Endodermal cell (in vitro differentiated cells): ENCODE measurements around the gene ALKBH4. TPM values are rescaled to one million over a fixed set of nuclear protein-coding genes. Genes with fewer than 3 reads are reported as not detected.

Source experiments
- DNase-seq: peaks from one replicate; pipeline ENCODE4 v3.0.0-alpha.2; 2017
- H3K27ac ChIP-seq: 2 replicates; pipeline ENCODE4 v1.5.1; 2013; ENCODE audit warnings: mild to moderate bottlenecking, low read depth, low read length, moderate library complexity
- H3K27me3 ChIP-seq: 2 replicates; pipeline ENCODE4 v1.6.1; 2013; ENCODE audit warnings: mild to moderate bottlenecking, low read length, moderate library complexity; ENCODE audit not compliant: insufficient read depth, control insufficient read depth, poor library complexity, severe bottlenecking
- H3K36me3 ChIP-seq: 2 replicates; pipeline ENCODE4 v1.7.0; 2013; ENCODE audit warnings: mild to moderate bottlenecking, low read length, moderate library complexity; ENCODE audit not compliant: control insufficient read depth, insufficient read depth
- H3K4me1 ChIP-seq: one replicate; pipeline ENCODE4 v1.7.0; 2013; ENCODE audit warnings: low read length; ENCODE audit not compliant: control insufficient read depth, insufficient read depth
- H3K4me3 ChIP-seq: 2 replicates; pipeline ENCODE4 v1.5.1; 2013; ENCODE audit warnings: mild to moderate bottlenecking, low read length, moderate library complexity
- H3K9ac ChIP-seq: 2 replicates; pipeline ENCODE4 v1.6.1; 2013; ENCODE audit warnings: mild to moderate bottlenecking, low read length, moderate library complexity; ENCODE audit not compliant: poor library complexity, severe bottlenecking; ENCODE audit errors: extremely low read depth
- H3K9me3 ChIP-seq: 2 replicates; pipeline ENCODE4 v1.6.1; 2013; ENCODE audit warnings: mild to moderate bottlenecking, low read length, moderate library complexity; ENCODE audit not compliant: control insufficient read depth
- H3K27ac Mint-ChIP-seq: 2 replicates; pipeline ENCODE4 v1.8.0; 2020; ENCODE audit warnings: mixed read lengths
- H3K27me3 Mint-ChIP-seq: 2 replicates; pipeline ENCODE4 v1.8.0; 2021; ENCODE audit warnings: mild to moderate bottlenecking, mixed read lengths; ENCODE audit not compliant: insufficient read depth
- H3K36me3 Mint-ChIP-seq: 2 replicates; pipeline ENCODE4 v1.8.0; 2020; ENCODE audit warnings: low read depth, mixed read lengths
- H3K4me1 Mint-ChIP-seq: 2 replicates; pipeline ENCODE4 v1.8.0; 2020; ENCODE audit warnings: mixed read lengths
- H3K4me3 Mint-ChIP-seq: 2 replicates; pipeline ENCODE4 v1.8.0; 2020; ENCODE audit warnings: mild to moderate bottlenecking, moderate library complexity, mixed read lengths
- H3K9me3 Mint-ChIP-seq: 2 replicates; pipeline ENCODE4 v1.8.0; 2020; ENCODE audit warnings: mild to moderate bottlenecking, mixed read lengths
- WGBS, 2 experiments: methylation state at CpG; one replicate each; pipeline versions ENCODE4 v1.1.5 to v1.1.7; 2013; ENCODE audit warnings: missing lambda C conversion rate in 2 of 2, mixed read lengths in 1 of 2; ENCODE audit not compliant: insufficient coverage in 1 of 2, insufficient read length in 1 of 2; 5-methylcytosine and 5-hydroxymethylcytosine counted together
- total RNA-seq, 2 donors: library from RNA; stranded (reverse); fragmentation: NEBNext Ultra II Directional in 1 of 2; extraction: Animal tissue kit (Norgen Biotek cat#: 25700) in 1 of 2; gene quantifications; 2 replicates in 1 of 2; 3 replicates in 1 of 2; pipeline ENCODE4 v1.2.1, GENCODE V29; 2021
- TF ChIP-seq, protein P1 (sequence below): fragments of 200-600 bp; sonication (generic); conservative IDR thresholded peaks from 2 replicates; pipeline ENCODE4 v1.5.0; 2021; ENCODE audit warnings: antibody characterized with exemption, mild to moderate bottlenecking

The ALKBH4 gene
- total RNA-seq, 2 donors from 2014 or later, result 16.2 to 17.2 TPM

DNA sequence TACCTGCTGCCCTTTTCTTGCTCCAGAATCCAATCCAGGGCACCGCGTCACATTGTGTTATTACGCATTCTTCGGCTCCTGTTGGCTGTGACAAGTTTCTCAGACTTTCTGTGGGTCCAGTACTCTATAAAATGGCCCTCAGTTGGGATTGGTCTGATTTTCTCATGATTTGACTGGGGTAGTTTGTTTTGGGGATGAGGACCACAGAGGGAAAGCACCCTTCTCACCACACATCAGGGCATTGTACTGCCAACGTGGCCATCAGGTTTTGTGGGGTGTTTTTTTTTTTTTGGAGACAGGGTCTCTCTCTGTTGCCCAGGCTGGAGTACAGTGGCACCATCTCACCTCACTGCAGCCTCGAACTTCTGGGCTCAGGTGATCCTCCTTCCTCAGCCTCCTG is 48.3 kb downstream of the ALKBH4 start:
- no peak overlapping the region for H3K27ac Mint-ChIP-seq
- no peaks in the 10 kb centered on the region for H3K27me3 Mint-ChIP-seq
- Histone ChIP-seq H3K9ac (no peak overlapping the region), H3K4me1 (peaks cover 3% of the 10 kb centered on the region), H3K36me3 (peaks cover 78% of the 10 kb centered on the region), H3K27me3 (no peaks in the 10 kb centered on the region), H3K4me3 (no peak overlapping the region), H3K9me3 (no peaks in the 10 kb centered on the region), H3K27ac (no peak overlapping the region)
- H3K36me3 Mint-ChIP-seq, result peaks cover 82% of the 10 kb centered on the region
- TF ChIP-seq, protein P1, sequence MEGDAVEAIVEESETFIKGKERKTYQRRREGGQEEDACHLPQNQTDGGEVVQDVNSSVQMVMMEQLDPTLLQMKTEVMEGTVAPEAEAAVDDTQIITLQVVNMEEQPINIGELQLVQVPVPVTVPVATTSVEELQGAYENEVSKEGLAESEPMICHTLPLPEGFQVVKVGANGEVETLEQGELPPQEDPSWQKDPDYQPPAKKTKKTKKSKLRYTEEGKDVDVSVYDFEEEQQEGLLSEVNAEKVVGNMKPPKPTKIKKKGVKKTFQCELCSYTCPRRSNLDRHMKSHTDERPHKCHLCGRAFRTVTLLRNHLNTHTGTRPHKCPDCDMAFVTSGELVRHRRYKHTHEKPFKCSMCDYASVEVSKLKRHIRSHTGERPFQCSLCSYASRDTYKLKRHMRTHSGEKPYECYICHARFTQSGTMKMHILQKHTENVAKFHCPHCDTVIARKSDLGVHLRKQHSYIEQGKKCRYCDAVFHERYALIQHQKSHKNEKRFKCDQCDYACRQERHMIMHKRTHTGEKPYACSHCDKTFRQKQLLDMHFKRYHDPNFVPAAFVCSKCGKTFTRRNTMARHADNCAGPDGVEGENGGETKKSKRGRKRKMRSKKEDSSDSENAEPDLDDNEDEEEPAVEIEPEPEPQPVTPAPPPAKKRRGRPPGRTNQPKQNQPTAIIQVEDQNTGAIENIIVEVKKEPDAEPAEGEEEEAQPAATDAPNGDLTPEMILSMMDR, result no peak
- no peaks in the 10 kb centered on the region for H3K9me3 Mint-ChIP-seq
- no peak overlapping the region for H3K4me3 Mint-ChIP-seq
- no peak for DNase-seq
- WGBS, 2 experiments, result 94 to 100% methylated on average over 4 to 5 of the region's 6 CpGs
- H3K4me1 Mint-ChIP-seq, result peaks cover 9% of the 10 kb centered on the region

GRCh38 chr7:102415685-102416225 is 48.9 kb downstream of the ALKBH4 start:
- peaks cover 6% of the 10 kb centered on the region for H3K4me1 Mint-ChIP-seq
- TF ChIP-seq, protein P1, result no peak
- Histone ChIP-seq H3K36me3 (peaks cover 79% of the 10 kb centered on the region), H3K9ac (no peak overlapping the region), H3K4me1 (peaks cover 3% of the 10 kb centered on the region), H3K27ac (no peak overlapping the region), H3K27me3 (no peaks in the 10 kb centered on the region), H3K4me3 (no peak overlapping the region), H3K9me3 (peaks cover 2% of the 10 kb centered on the region)
- 93 to 97% methylated on average over 12 of the region's 12 CpGs for WGBS, 2 experiments
- no peak for DNase-seq
- H3K27me3 Mint-ChIP-seq, result no peaks in the 10 kb centered on the region
- no peak overlapping the region for H3K4me3 Mint-ChIP-seq
- H3K9me3 Mint-ChIP-seq, result peaks cover 1% of the 10 kb centered on the region
- no peak overlapping the region for H3K27ac Mint-ChIP-seq
- H3K36me3 Mint-ChIP-seq, result peaks cover 83% of the 10 kb centered on the region

GRCh38 chr7:102413611-102414010 is 51.1 kb downstream of the ALKBH4 start:
- Histone ChIP-seq H3K9me3 (peaks cover 20% of the 10 kb centered on the region), H3K4me1 (no peaks in the 10 kb centered on the region), H3K27me3 (no peaks in the 10 kb centered on the region), H3K27ac (no peak overlapping the region), H3K9ac (no peak overlapping the region), H3K36me3 (peaks cover 87% of the 10 kb centered on the region), H3K4me3 (no peak overlapping the region)
- Mint-ChIP-seq H3K27me3 (no peaks in the 10 kb centered on the region), H3K4me1 (no peaks in the 10 kb centered on the region), H3K27ac (no peak overlapping the region), H3K9me3 (peaks cover 19% of the 10 kb centered on the region), H3K36me3 (peaks cover 87% of the 10 kb centered on the region), H3K4me3 (no peak overlapping the region)
- 97% methylated on average over 4 of the region's 4 CpGs; no CpG with 5 or more reads in 1 of the 2 experiments for WGBS, 2 experiments
- TF ChIP-seq, protein P1, result no peak
- no peak for DNase-seq
